Left ventricle myocardium superior (tissue), 1 donor: Measurements from ENCODE around the gene STXBP1. TPM values are rescaled to one million over a fixed set of nuclear protein-coding genes. Genes with fewer than 3 reads are reported as not detected.
A peak's percentile ranks its signal among the peaks of the same experiment; 100 is the strongest.

Experiments
- ATAC-seq: fragments of 200-7000 bp; cut with Tn5 transposase; one replicate; pipeline ENCODE4 v1.9.1; 2020; ENCODE audit warnings: mild to moderate bottlenecking, moderate library complexity
- DNase-seq: peaks from one replicate; pipeline ENCODE4 v3.0.0-alpha.2; 2020
- intact Hi-C: fragments of 100-400 bp; cut with micrococcal nuclease; formaldehyde crosslinking; loops from one replicate; pipeline ENCODE4 v1.11.0; 2022
- total RNA-seq: library from RNA; stranded (reverse); fragmentation: NEBNext Ultra II Directional; extraction: Animal tissue kit (Norgen Biotek cat#: 25700); gene quantifications from one replicate; pipeline ENCODE4 v1.2.1, GENCODE V29; 2021
- donor health status: DM: no; HTN: yes; CAD: no; lungs with severe emphysema.

The STXBP1 gene
- total RNA-seq, 1 donor from 2014 or later = 49.4 TPM

DNA sequence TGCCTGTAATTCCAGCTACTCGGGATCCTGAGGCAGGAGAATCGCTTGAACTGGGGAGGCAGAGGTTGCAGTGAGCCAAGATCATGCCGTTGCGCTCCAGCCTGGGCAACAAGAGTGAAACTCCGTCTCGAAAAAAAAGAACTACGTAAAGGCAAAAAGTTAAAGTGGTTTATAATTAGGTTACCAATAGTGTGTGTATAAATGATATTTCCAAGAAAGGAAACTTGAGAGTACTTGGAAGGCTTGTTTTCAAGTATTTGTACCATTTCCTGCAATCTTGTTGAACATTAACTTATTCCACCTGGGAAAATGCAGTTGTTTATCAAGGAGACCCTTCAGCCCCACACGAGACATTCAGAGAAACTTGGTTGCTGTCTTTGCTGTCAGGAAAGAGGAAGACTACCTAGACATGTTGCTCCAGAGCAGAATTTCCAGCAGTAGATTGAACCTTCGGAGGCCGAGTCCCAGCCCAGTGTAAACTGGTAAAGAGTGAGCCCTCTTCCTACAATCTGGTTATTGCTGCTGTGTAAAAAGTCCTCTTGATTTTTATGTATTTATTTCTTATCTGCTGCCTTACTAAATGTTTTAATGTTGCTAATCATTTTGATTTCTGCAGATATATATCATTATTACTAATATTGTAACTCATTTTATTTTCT is 30.1 kb downstream of the STXBP1 start:
- ATAC-seq = no peak
- intact Hi-C loops = no loop called here
- DNase-seq = no peak

DNA sequence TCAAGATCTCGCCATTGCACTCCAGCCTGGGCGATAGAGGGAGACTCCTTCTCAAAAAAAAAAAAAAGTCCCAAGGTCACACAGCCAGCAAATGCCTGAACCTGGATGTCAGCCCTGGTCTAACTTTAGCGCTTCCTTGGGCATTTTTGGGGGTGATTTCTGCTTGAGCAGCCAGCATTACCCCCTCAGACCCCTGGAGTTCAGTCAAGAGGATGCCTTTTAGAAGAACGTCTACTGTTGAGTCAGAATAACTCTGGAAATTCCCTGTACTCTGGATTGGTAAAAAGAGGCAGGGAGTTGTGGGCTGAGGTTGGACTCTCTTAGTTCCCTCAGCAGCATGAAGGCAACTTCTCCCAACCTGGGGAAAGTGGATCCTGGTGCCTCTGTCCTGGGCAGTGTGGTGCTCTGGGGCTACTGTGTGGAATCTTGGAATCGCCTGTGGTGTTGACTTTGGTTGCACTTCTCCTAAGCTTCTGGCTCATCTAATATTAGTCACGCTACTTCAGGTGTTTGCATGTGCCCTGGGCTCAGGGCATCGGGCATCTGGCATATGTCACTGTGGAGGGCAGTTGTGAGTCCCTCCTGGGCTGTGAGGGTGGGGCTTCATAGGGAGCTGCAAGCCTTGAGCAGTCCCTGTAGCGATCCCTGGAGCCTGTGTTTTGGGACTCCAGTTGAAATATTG is 32.2 kb downstream of the STXBP1 start:
- intact Hi-C loops = no loop called here
- DNase-seq (no peak), ATAC-seq (peak; percentile 23)

GRCh38 chr9:127644943-127645342 is 32.9 kb downstream of the STXBP1 start:
- intact Hi-C loops = no loop called here
- ATAC-seq (no peak), DNase-seq (no peak)

DNA sequence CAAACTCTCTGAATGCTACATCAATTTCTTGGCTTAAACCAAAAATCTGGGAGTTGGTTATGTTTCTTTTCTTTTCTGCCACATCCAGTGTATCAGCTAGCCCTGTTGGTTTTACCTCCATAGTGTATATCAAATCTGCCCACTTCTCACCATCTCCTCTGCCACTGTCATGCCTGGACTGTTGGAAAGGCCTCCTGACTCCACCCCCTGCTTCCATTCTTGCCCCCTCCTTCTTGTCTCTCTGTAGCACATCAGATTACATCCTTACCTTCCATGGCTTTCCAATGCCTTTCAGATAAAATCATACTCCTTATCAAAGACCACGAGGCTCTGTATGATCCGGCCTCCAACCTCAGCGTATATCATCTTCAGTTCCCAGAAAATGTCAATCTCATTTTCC is 35.4 kb downstream of the STXBP1 start:
- intact Hi-C loops = no loop called here
- no peak for DNase-seq
- no peak for ATAC-seq

- intact Hi-C loops = no loop called here
- ATAC-seq (no peak), DNase-seq (no peak)
Observed at GRCh38 chr9:127650518-127650917, 38.4 kb downstream of the STXBP1 start.

- intact Hi-C loops = no loop called here
- peak; percentile 66 for ATAC-seq
Observed at GRCh38 chr9:127651697-127652610, 39.9 kb downstream of the STXBP1 start.

DNA sequence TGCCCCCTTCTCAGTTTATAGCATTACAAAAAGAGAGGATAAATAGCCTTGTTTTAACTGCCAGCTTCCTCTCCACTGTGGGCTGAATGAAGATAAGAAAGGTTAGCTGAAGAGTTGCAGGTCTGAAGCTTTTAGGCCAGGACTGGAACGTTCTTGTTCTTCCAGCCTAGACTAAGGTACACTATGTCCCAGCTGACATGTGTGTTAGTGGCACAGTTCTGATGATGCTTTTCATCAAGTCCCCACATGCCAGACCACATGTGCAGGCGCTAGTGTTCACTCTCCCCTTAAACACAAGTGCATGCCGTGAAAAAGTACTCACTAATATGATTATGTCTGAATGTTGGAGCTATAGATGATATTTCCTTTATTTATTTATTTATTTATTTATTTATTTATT is 40.7 kb downstream of the STXBP1 start:
- peak; percentile 79 for ATAC-seq
- no peak for DNase-seq
- intact Hi-C loops = no loop called here

More at GRCh38 chr9:127651697-127652610, 39.9 kb downstream of the STXBP1 start:
- DNase-seq = no peak

GRCh38 chr9:127654619-127655018 is 42.5 kb downstream of the STXBP1 start:
- intact Hi-C loops = no loop called here
- ATAC-seq (no peak), DNase-seq (no peak)

- no peak for DNase-seq
- intact Hi-C loops = no loop called here
- no peak for ATAC-seq
Observed at GRCh38 chr9:127658428-127658827, 46.4 kb downstream of the STXBP1 start.

- intact Hi-C loops = no loop called here
- DNase-seq (no peak), ATAC-seq (no peak)
Observed at GRCh38 chr9:127660886-127661741, 49.0 kb downstream of the STXBP1 start.

- intact Hi-C loops = no loop called here
- no peak for ATAC-seq
Observed at GRCh38 chr9:127662617-127663016, 50.5 kb downstream of the STXBP1 start.

DNA sequence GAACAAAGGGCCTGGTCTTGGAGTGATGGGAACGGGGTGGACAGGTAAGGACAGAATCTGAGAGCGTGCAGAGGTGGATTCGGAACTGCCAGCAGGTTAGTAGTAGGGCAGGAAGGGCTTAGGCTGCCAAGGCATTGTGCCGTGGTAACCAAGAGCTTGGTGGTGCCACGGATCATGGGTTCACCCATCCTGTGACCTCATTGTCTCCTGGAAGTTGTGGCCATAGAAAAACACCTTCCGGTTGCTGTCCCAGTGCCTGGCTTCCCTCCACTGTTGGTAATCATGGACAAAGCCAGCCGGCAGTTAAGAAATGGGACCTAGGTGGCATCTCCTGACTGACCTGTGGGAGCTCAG is 52.2 kb downstream of the STXBP1 start:
- ATAC-seq (no peak), DNase-seq (no peak)
- intact Hi-C loops = no loop called here

More at GRCh38 chr9:127662617-127663016, 50.5 kb downstream of the STXBP1 start:
- DNase-seq = no peak

- DNase-seq (no peak), ATAC-seq (peak; percentile 48)
- intact Hi-C loops = no loop called here
Observed at GRCh38 chr9:127664678-127665507, 52.8 kb downstream of the STXBP1 start.

GRCh38 chr9:127667127-127667844 is 55.2 kb downstream of the STXBP1 start:
- ATAC-seq = no peak
- intact Hi-C loops = no loop called here
- DNase-seq = no peak

GRCh38 chr9:127667906-127668305 is 55.8 kb downstream of the STXBP1 start:
- intact Hi-C loops = no loop called here
- ATAC-seq (no peak), DNase-seq (no peak)

DNA sequence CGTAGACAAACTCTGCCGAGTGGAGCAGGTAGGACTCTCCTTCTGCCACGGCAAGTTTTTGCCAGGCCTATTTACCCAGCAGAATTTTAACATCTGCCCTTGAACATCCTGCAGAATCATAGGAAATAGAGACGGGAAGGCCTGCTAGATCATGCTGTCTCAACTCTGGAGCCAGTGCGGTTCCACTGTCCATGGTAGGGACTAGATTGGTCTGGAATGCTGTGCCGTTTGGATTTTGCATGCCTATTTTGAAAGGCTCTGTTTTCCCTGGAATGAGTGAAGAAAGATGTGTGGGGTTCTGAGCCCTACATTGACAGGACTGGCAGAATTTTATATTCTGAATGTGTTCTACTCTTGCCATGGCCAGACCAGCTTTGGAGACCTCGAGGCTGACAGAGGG is 61.2 kb downstream of the STXBP1 start:
- ATAC-seq (no peak), DNase-seq (no peak)
- intact Hi-C loops = no loop called here

DNA sequence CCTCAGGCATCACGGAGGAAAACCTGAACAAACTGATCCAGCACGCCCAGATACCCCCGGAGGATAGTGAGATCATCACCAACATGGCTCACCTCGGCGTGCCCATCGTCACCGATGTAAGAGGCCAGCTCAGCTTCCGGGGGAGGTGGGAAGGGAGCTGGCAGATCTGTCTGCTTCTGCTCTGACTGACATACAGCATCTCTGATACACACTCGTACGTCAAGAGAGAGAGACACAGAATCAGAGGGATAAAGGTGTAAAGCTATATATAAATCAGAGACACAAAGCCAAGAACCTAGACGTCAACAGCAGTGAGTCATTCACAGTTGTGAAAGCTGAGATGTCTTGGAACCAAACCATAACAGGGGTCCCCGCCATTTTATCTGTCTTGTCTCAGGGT is 64.6 kb downstream of the STXBP1 start:
- intact Hi-C loops = no loop called here
- no peak for DNase-seq
- peak; percentile 18 for ATAC-seq

- DNase-seq (no peak), ATAC-seq (no peak)
- intact Hi-C loops = no loop called here
Observed at GRCh38 chr9:127679506-127679905, 67.4 kb downstream of the STXBP1 start.
